HG03196 (cell line): Measurements from ENCODE around the gene TYMS.
"Not testable (repeated sequence)": the region's sequence is repeated elsewhere in the genome, so short reads cannot be mapped to it uniquely, and the experiment has no call there.

Experiments
- ATAC-seq: cut with Tn5 transposase; IDR thresholded peaks from one replicate; pipeline ENCODE4 v1.9.1; 2021; ENCODE audit not compliant: unreplicated experiment

TYMS gene

GRCh38 chr18:676736-677135, 19.3 kb downstream of the TYMS start:
- ATAC-seq = no peak

DNA sequence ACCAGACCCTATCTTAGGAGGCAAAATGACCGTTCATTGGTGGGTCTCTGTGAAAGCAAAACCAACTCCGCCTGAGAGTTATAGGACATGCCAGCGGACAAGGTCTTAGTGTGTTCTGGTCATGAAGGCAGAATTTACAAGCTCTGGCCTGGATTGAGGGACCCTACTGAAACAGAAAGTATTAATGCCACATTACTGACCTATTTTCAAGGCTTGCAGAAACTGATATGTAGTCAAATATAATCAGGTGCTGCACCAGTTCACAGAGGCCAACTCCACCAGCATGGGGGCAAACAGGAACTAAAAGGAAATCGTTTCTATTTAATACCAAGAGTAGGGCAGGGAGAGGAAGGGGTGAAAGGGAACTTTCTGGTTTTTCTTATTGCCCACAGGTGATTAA, 19.7 kb downstream of the TYMS start:
- ATAC-seq = no peak

GRCh38 chr18:677951-678381, 20.5 kb downstream of the TYMS start:
- ATAC-seq = no peak

DNA sequence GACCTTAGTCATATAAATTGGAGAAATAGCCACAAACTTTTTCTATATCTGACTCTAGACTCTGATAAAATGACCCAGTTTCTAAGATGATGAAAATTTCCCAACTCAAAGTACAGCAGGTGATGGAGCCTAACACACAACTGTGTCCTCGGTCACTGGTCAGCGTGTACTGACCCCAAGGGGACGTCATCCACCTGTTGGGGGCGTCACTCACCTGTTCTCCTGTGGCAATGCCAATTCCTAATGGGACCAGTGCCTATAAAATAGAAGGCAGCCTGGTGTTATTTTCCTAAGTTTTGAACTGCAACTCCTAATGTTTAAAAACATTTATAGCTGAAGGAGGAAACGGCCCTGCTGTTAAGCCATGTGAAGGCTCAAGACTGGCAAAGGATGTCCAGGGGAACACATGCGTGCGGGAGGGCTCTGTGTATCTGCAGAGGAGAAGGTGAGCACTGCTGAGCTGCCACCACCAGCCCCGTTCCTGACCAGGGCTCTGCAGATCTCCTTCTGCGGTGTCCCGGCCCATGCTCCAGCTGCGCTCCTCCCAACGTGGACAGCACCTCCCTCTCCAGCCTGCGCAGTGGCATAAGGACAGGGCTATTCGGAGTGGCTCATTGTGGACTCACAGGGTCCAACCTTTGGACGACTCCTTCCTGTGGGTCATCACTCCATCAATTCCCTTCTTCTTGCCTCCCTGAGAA, 21.2 kb downstream of the TYMS start:
- ATAC-seq = no peak

GRCh38 chr18:679516-679915, 22.1 kb downstream of the TYMS start:
- ATAC-seq = no peak

DNA sequence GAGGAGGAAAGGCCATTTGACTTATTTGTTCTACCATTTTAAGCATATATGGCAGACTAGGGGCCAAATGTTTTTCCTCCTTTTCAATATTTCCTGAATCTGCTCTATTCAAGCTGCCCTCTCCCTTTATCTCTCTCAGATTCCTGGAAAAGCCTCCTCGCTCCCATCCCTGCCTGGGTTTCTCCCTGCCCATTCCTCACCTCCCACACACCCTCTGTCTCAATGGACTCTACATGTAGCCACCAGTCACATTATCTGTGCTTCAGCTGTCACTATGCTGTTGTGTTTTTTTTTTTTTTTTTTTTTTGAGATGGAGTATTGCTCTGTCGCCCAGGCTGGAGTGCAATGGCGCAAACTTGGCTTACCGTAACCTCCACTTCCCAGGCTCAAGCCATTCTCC, 22.9 kb downstream of the TYMS start:
- ATAC-seq = no peak

DNA sequence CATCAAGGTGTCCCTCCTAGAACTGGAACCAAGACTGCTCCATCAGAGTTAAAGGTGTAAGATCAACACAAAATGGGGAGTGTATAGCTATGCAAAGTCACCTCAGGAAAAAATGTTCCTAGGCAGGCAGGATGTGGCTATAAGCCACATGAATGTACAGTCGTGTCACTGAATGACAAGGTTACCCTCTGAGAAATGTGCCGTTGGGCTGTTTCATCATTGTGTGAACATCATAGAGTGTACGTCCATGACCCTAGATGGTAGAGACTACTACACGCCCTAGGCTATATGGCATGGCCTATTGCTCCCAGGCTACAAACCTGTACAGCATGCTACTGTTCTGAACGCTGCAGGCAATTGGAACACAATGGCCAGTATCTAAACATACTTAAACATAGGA, 24.5 kb downstream of the TYMS start:
- no peak for ATAC-seq

DNA sequence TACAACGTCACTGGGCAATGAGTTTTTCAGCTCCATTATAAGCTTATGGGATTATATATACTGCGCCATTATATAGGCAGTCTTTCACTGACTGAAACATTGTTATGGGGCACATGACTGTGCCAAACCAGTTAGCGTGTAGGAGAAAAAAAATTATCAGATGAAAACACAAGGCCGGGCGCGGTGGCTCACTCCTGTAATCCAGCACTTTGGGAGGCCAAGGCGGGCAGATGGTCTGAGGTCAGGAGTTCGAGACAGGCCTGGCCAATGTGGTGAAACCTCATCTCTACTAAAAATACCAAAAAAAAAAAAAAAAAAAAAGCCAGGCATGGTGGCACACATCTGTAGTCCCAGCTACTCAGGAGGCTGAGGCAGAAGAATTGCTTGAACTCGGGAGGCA, 25.0 kb downstream of the TYMS start:
- not testable (repeated sequence) for ATAC-seq

- ATAC-seq = no peak
Observed at GRCh38 chr18:682833-683232, 25.4 kb downstream of the TYMS start.

DNA sequence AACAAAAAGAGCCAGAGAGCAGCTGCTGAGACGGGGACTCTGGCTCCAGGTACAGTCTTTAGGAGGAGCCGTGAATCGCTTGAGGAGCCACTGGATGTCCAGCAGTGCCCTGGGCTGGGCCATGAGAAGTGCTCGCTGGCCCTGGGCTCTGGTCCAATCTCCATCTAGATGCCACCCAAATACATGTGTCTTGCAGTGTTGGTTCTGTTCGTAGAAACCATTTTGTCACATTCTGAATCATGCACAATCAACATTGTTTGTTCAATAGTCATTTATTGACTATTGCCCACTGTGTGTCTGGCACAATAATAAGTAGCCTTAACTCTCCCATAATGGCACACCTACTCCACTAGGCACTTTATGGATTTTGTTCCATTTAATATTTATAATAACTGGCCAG, 26.1 kb downstream of the TYMS start:
- ATAC-seq = no peak

GRCh38 chr18:685438-685837, 28.0 kb downstream of the TYMS start:
- ATAC-seq = no peak

DNA sequence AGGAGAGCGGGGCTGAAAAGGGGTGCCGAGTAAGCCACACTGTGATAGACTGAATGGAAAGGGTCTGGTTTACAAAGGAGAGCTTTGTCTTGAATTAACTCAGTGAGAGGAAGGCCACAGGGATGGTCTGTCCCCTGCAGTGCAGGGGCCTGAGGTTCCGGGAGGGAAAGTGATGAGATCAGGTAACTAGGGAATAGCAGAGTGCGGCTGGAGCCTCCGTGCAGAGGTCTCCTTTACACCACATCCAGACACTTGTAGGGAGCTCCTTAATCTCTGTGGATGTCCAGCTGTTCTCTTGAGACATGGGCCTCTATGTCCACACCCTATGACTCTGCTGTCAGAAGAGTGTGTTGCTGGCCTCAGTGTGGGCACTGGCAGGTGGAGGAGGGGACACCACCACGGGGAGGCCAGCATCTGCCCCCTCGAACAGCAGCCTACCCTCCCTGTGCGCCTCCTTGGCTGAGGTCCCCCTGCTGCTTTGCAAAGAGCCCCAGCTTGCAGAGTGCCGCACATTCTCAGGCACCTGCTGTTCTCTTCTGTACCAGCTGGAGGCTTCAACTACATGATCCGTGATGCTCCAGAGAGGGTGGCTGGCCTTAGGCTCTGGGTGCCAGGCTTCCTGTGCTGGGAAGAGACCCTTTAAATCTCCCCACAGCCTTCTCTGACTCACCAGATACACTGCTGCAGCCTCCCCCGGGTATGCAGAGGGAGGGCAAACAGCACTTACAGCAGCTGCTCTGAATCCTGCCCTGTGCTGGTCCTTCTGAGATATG, 29.1 kb downstream of the TYMS start:
- ATAC-seq = no peak

DNA sequence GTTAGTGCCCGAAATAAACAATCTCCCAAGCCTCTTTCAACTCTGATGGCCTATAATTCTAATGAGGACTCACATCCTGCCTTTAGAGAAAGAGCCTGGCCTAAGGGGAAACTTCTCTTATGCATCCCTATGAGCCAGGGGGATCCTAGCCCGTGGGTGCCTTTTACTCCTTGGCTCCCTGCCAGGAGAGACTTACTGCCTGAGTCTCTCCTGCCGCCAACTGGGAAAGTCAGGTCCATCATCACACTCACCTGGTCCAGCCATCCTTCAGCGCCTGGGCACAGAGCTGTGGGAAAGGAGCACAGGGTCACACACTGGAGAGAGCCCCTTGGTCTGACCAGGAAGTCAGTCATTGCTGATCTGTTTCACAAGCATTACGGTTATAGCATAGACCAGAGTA, 30.9 kb downstream of the TYMS start:
- ATAC-seq = no peak

DNA sequence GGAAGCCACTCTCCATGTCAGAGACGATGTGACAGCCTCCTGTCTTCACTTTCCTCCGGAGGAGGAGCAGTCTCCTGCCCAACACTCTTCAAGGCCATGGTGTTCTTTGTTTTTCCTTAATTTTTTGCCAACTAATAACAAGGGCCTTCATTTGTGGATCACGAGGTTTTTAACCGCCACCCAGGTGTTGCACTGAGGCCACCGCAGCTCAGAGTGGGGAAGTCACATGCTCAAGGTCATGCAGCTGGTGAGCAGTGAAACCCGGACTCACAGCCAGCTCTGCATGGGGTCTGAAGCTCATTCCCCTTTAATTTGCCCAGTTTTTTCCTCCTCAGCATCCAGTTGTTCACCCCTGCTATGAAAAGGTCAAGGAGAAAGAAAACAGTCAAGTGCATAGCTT, 35.4 kb downstream of the TYMS start:
- no peak for ATAC-seq

DNA sequence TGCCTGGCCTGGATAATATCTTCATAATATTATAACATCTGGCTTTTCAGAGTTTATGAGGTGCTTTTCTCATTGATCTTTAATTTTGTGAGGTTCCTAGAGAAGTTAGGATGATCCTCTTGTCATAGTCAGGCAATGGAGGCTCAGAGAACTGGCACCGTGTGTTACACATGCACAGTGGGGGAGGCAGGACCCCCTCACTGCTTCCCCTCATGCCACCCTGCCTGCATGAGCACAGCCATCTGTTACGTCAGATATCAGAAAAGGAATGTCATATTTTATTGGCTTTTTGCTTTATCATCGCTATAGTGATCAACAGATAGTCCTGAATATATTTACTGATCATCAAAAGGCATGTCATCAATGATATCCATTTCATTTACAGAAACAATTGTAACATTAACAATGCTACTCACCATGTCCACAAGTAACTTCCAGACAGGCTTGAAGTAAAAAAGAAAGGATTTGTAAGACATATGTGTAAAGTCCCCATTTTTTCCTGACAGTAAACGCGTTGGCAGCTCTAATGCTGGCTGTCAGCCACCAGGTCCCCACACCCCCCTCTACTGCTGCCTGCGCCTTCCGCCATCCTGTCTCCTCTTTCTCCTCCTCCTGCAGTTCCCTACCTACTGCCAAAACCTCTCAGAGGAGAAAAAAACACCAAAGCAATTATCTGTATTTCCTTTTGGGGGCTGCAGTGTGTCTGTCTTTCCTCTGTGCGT, 36.2 kb downstream of the TYMS start:
- no peak for ATAC-seq

DNA sequence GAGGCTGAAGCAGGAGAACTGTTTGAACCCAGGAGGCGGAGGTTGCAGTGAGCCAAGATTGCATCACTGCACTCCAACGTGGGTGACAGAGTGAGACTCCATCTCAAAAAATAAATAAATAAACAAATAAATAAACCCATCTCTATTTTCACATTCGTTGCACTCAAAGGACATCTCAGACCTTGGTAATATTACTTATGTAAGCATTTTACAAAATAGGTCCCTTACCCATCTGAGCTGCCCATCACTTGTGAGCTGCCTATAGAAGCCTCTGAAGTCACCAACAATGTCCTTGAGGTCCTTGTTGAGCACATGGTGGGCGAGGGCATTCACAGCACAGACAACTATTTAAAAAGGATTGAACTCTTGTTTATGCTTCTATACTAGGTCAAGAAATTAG, 39.6 kb downstream of the TYMS start:
- no peak for ATAC-seq

DNA sequence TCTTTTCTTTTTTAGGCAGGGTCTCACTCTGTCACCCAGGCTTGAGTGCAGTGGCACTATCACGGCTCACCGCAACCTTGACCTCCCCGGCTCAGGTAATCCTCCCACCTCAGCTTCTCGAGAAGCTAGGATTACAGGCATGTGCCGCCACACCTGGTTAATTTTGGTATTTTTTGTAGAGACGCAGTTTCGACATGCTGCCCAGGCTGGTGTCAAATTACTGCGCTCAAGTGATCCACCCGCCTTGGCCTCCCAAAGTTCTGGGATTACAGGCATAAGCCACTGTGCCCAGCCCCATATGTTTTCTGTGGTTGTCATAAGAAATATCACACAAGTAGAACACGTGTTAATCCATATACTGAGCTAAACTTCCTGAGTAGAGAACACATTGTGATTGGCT, 40.3 kb downstream of the TYMS start:
- no peak for ATAC-seq

- no peak for ATAC-seq
Observed at GRCh38 chr18:703213-703967, 45.9 kb downstream of the TYMS start.

DNA sequence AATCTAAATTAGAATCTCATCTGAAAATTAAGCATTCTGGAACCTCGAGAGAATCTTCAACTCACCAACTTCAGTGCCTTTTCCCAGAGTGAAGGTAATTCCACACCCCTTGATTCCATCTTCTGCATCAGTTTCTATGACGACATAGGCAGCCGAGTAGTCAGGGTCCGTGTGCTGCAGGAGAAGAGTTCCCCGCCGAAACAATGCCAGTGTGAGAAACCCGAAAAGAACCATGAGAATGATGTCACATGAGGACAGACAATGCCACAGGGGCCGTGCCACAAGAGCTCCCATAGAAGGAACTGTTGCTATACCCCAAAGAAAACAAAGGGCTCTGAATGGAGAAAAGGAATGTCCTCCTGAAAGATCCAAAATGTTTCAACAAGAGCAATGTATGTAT, 49.0 kb downstream of the TYMS start:
- no peak for ATAC-seq

DNA sequence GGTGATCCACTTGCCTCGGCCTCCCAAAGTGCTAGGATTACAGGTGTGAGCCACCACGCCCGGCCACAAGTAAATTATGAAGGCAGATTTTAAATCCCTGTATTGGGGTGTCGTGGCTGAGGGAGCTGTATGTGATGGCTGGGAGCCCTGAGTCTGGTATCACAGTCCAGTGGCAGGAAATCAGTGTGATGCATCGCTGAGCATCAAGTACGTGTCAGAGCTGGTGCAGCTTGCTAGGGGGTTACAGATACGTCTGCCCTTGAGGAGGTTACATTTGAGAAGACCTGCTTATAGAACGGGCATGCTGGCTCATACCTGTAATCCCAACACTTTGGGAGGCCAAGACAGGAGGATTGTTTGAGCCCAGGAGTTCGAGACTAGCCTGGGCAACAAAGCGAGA, 50.6 kb downstream of the TYMS start:
- no peak for ATAC-seq

DNA sequence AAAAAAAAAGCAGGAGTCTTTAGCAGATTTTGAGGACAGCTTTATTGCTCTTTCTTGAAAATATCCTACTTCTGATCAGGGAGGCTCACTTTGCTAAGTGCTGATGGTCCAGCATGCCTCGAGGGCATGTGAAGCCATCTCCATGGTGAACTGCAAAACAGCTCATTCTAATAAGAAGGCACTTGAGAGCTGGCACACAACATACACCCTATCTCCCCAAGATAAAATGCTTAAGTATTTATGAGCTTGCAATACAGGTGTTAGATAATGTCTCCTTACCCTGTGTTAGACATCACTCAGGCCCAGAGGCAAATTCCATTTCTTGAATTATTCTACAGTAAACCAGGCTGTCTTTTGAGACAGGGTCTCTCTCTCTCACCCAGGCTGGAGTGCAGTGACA, 52.3 kb downstream of the TYMS start:
- no peak for ATAC-seq
